ENCODE data around the gene IGF2BP2. TPM values are rescaled to one million over a fixed set of nuclear protein-coding genes. Genes with fewer than 3 reads are reported as not detected.
A peak's percentile ranks its signal among the peaks of the same experiment; 100 is the strongest.

Gene IGF2BP2
- total RNA-seq, 1 donor from 2014 or later = 9.8 TPM

DNA sequence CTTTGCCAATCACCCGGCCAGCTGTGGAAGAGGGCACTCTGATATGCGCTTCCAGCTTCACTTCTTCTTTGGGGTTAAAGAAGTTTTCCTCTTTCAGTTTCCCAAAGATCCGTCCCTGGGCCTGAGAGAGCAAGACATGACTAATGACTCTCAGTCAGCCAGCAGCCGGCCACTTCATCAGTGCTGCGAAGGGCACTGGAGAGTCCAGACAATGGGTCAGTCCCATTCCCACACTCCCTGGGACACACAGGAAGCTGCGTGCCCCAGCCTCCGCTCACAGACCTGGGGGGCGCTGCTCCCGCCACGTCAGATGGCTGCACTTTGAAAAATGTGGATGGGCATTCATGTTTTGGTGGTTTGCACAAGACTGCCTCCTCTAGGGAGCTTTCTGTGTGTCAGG, 175.4 kb downstream of the IGF2BP2 start:
- Histone ChIP-seq H3K4me3 (no peak overlapping the region), H3K9me3 (no peaks in the 10 kb centered on the region), H3K27ac (no peak overlapping the region), H3K27me3 (no peaks in the 10 kb centered on the region), H3K36me3 (peaks cover 0 to 9% of the 10 kb centered on the region in 2 donors), H3K4me1 (no peaks in the 10 kb centered on the region)
- intact Hi-C loops (cut with DNase I) = no loop called here
- peak in 1 of 2 donors; percentile 43 for DNase-seq (ENCODE audit: extremely low spot score in 2 of 2)
- TF ChIP-seq POLR2AphosphoS5 (IDR thresholded peaks at IDR 0.05; ENCODE audit: insufficient read depth in 1 of 2, low read depth in 1 of 2) = no peak
- TF ChIP-seq POLR2A (IDR thresholded peaks at IDR 0.05) = no peak
- TF ChIP-seq CTCF (IDR thresholded peaks at IDR 0.05) = no peak

GRCh38 chr3:185648396-185648795, 176.4 kb downstream of the IGF2BP2 start:
- Histone ChIP-seq H3K36me3 (peaks cover 0 to 9% of the 10 kb centered on the region in 2 donors), H3K27me3 (no peaks in the 10 kb centered on the region), H3K27ac (no peak overlapping the region), H3K4me3 (no peak overlapping the region), H3K4me1 (no peaks in the 10 kb centered on the region), H3K9me3 (no peaks in the 10 kb centered on the region)
- intact Hi-C loops (cut with DNase I) = no loop called here
- DNase-seq (ENCODE audit: extremely low spot score in 2 of 2) = no peak
- TF ChIP-seq POLR2AphosphoS5 (IDR thresholded peaks at IDR 0.05; ENCODE audit: insufficient read depth in 1 of 2, low read depth in 1 of 2) (no peak), POLR2A (IDR thresholded peaks at IDR 0.05) (no peak), CTCF (IDR thresholded peaks at IDR 0.05) (no peak)

GRCh38 chr3:185647880-185648210, 177.0 kb downstream of the IGF2BP2 start:
- TF ChIP-seq POLR2AphosphoS5 (IDR thresholded peaks at IDR 0.05; ENCODE audit: insufficient read depth in 1 of 2, low read depth in 1 of 2) (no peak), POLR2A (IDR thresholded peaks at IDR 0.05) (no peak), CTCF (IDR thresholded peaks at IDR 0.05) (no peak)
- Histone ChIP-seq H3K27me3 (no peaks in the 10 kb centered on the region), H3K27ac (no peak overlapping the region), H3K9me3 (no peaks in the 10 kb centered on the region), H3K4me1 (no peaks in the 10 kb centered on the region), H3K4me3 (no peak overlapping the region), H3K36me3 (peaks cover 0 to 9% of the 10 kb centered on the region in 2 donors)
- DNase-seq (ENCODE audit: extremely low spot score in 2 of 2) = no peak
- intact Hi-C loops (cut with DNase I) = no loop called here

DNA sequence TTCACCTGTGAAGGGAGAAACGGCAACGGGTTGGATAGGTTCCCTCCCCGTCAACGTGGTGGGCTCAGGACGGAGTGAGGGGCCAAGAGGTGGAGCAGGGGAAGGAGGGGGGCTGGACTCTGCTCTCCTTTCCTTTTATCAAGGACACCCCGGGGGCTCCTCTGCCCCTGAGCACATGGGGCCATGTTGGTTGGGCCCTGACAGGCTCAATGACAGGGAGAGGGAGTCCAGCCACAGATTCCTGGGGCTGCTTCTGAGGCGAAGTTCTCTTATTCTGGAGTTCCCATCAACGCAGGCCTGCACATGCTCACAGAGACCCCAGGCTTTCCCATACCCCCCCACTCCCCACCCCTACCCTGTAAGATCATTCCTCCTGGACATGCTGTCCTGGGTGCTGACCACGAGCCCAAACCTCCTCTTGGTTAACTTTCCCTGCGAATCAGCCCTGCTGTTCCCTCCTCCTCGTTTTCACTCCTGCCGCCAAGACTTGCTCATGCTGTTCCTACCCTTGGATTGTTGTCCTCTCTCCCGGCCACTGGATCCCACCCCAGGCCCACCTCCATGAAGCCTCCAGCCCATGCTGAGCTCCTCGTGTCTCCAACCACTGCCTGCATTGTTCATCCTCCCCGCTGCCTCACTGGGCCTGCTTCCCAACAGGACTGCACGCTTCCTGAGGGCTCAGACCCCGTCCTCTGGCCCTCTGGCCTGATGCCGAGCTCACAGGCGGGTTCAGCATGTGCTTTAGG, 177.5 kb downstream of the IGF2BP2 start:
- DNase-seq (ENCODE audit: extremely low spot score in 2 of 2) = no peak
- H3K4me1 ChIP-seq = no peaks in the 10 kb centered on the region
- H3K36me3 ChIP-seq = peaks cover 0 to 9% of the 10 kb centered on the region in 2 donors
- H3K9me3 ChIP-seq = no peaks in the 10 kb centered on the region
- H3K4me3 ChIP-seq = no peak overlapping the region
- H3K27me3 ChIP-seq = no peaks in the 10 kb centered on the region
- intact Hi-C loops (cut with DNase I) = no loop called here
- TF ChIP-seq POLR2A (IDR thresholded peaks at IDR 0.05) = no peak
- no peak for TF ChIP-seq CTCF (IDR thresholded peaks at IDR 0.05)
- TF ChIP-seq POLR2AphosphoS5 (IDR thresholded peaks at IDR 0.05; ENCODE audit: insufficient read depth in 1 of 2, low read depth in 1 of 2) = no peak
- H3K27ac ChIP-seq = no peak overlapping the region

- Histone ChIP-seq H3K4me3 (no peak overlapping the region), H3K36me3 (peaks cover 0 to 9% of the 10 kb centered on the region in 2 donors), H3K27me3 (no peaks in the 10 kb centered on the region), H3K4me1 (no peaks in the 10 kb centered on the region), H3K27ac (no peak overlapping the region), H3K9me3 (no peaks in the 10 kb centered on the region)
- DNase-seq (ENCODE audit: extremely low spot score in 2 of 2) = peak in 1 of 2 donors; percentile 72
- no peak for TF ChIP-seq CTCF (IDR thresholded peaks at IDR 0.05)
- no peak for TF ChIP-seq POLR2AphosphoS5 (IDR thresholded peaks at IDR 0.05; ENCODE audit: insufficient read depth in 1 of 2, low read depth in 1 of 2)
- no peak for TF ChIP-seq POLR2A (IDR thresholded peaks at IDR 0.05)
- intact Hi-C loops (cut with DNase I) = no loop called here
These were observed 178.3 kb downstream of the IGF2BP2 start for GRCh38 chr3:185646382-185647133.
